HCT116 (cell line): ENCODE measurements around the gene ATXN2. TPM values are rescaled to one million over a fixed set of nuclear protein-coding genes. Genes with fewer than 3 reads are reported as not detected.

ENCODE experiments used
- ATAC-seq: fragments of 200-7000 bp; cut with Tn5 transposase; 2 replicates; pipeline ENCODE4 v1.9.1; 2020; ENCODE audit warnings: mild to moderate bottlenecking, moderate library complexity
- BruUV-seq: library from RNA; stranded (reverse); fragments of 400-500 nt; replicated peaks from 2 replicates; lab custom pipeline; 2021; lab: Mats Ljungman, UMichigan
- CTCF ChIA-PET: fragments of 300-600 bp; sonication (Branson Sonifier 250); formaldehyde crosslinking; loops from one replicate; lab custom pipeline; 2021; ENCODE audit warnings: antibody characterized with exemption; lab: Charles Lee
- POLR2A ChIA-PET: fragments of 300-600, 350-600 bp; sonication (Branson Sonifier 250); formaldehyde crosslinking; loops from one replicate; lab custom pipeline; 2021; ENCODE audit warnings: antibody characterized with exemption; lab: Charles Lee
- RAD21 ChIA-PET, 2 experiments: fragments of 300-600 bp; sonication (Branson Sonifier 250); formaldehyde crosslinking; loops; one replicate each; lab custom pipeline; 2023; ENCODE audit warnings: low total read pairs in 2 of 2; ENCODE audit not compliant: uncharacterized antibody in 2 of 2, unreplicated experiment in 2 of 2, low non-redundant PET in 1 of 2; lab: Charles Lee
- DNase-seq: peaks from one replicate; pipeline ENCODE4 v3.0.0-alpha.2; 2010; ENCODE audit warnings: low read depth, low spot score
- H2AFZ ChIP-seq: fragments of 200-600 bp; shearing (Covaris generic), sonication (generic); 2 replicates; pipeline ENCODE4 v1.6.1; 2017; ENCODE audit warnings: low read depth, mixed run types, mixed read lengths, antibody characterized with exemption, low read length; ENCODE audit not compliant: poor library complexity, severe bottlenecking
- H3K27ac ChIP-seq: 2 replicates; pipeline ENCODE4 v1.5.1; 2012; ENCODE audit warnings: low read depth, low read length
- H3K27me3 ChIP-seq: fragments of 200-600 bp; sonication (generic); 2 replicates; pipeline ENCODE4 v1.6.1; 2016; ENCODE audit warnings: mixed run types, low read length, mixed read lengths; ENCODE audit not compliant: insufficient read depth
- H3K36me3 ChIP-seq, 2 experiments: fragments of 200-500 bp in 1 of 2; fragments of 200-600 bp in 1 of 2; sonication (Bioruptor generic) in 1 of 2; sonication (generic) in 1 of 2; 2 replicates each; pipeline versions ENCODE4 v1.5.1 to v1.6.1; 2014 to 2016; ENCODE audit warnings: low read length in 2 of 2, inconsistent platforms in 1 of 2, mixed read lengths in 1 of 2, mixed run types in 1 of 2; ENCODE audit not compliant: insufficient read depth in 2 of 2, control insufficient read depth in 1 of 2
- H3K4me1 ChIP-seq, 2 experiments: fragments of 200-600 bp in 1 of 2; sonication (generic) in 1 of 2; 2 replicates each; pipeline versions ENCODE4 v1.5.1 to v1.6.1; 2012 to 2017; ENCODE audit warnings: low read length in 2 of 2, inconsistent platforms in 1 of 2, mild to moderate bottlenecking in 1 of 2, mixed read lengths in 1 of 2, mixed run types in 1 of 2, moderate library complexity in 1 of 2; ENCODE audit not compliant: insufficient read depth in 2 of 2, control insufficient read depth in 1 of 2
- H3K4me2 ChIP-seq: fragments of 200-600 bp; sonication (generic); 2 replicates; pipeline ENCODE4 v1.6.1; 2017; ENCODE audit warnings: mixed run types, low read length, mixed read lengths
- H3K4me3 ChIP-seq, 2 experiments: fragments of 200-600 bp in 1 of 2; sonication (generic) in 1 of 2; replicated peaks in 1 of 2; 2 replicates each; pipeline ENCODE4 v1.5.1; 2011 to 2016; ENCODE audit warnings: low read length in 2 of 2, control low read depth in 1 of 2, low read depth in 1 of 2, mild to moderate bottlenecking in 1 of 2, mixed read lengths in 1 of 2, mixed run types in 1 of 2
- H3K79me2 ChIP-seq: fragments of 200-600 bp; sonication (generic); 2 replicates; pipeline ENCODE4 v1.6.1; 2017; ENCODE audit warnings: mild to moderate bottlenecking, mixed run types, low read length, moderate library complexity, mixed read lengths; ENCODE audit not compliant: insufficient read depth
- H3K9ac ChIP-seq: fragments of 200-600 bp; sonication (generic); 2 replicates; pipeline ENCODE4 v1.6.1; 2016; ENCODE audit warnings: low read length, mixed read lengths
- H3K9me2 ChIP-seq: fragments of 200-600 bp; sonication (generic), shearing (Covaris generic); 2 replicates; pipeline ENCODE4 v1.6.1; 2017; ENCODE audit warnings: mixed run types, mild to moderate bottlenecking, moderate library complexity; ENCODE audit not compliant: insufficient read depth
- H3K9me3 ChIP-seq, 2 experiments: fragments of 200-500 bp in 1 of 2; fragments of 200-600 bp in 1 of 2; sonication (Bioruptor generic) in 1 of 2; sonication (generic) in 1 of 2; 2 replicates each; pipeline ENCODE4 v1.6.1; 2014 to 2017; ENCODE audit warnings: low read length in 2 of 2, mixed read lengths in 2 of 2, inconsistent platforms in 1 of 2, low read depth in 1 of 2, mild to moderate bottlenecking in 1 of 2, mixed run types in 1 of 2, moderate library complexity in 1 of 2; ENCODE audit not compliant: control insufficient read depth in 1 of 2, insufficient read depth in 1 of 2
- H4K20me1 ChIP-seq: fragments of 200-600 bp; sonication (generic), shearing (Covaris generic); 2 replicates; pipeline ENCODE4 v1.6.1; 2017; ENCODE audit warnings: mixed run types, mild to moderate bottlenecking, moderate library complexity; ENCODE audit not compliant: insufficient read depth
- CBX3 ChIP-seq: IDR thresholded peaks from 2 replicates; pipeline ENCODE4 v1.6.1; 2012; ENCODE audit warnings: low read depth
- CEBPB ChIP-seq: IDR thresholded peaks from 2 replicates; pipeline ENCODE4 v1.6.1; 2012; ENCODE audit warnings: low read depth
- EGR1 ChIP-seq: IDR thresholded peaks from 2 replicates; pipeline ENCODE4 v1.6.1; 2012; ENCODE audit warnings: low read depth
- FOSL1 ChIP-seq: IDR thresholded peaks from 2 replicates; pipeline ENCODE4 v1.6.1; 2012; ENCODE audit warnings: low read depth
- POLR2AphosphoS5 ChIP-seq: IDR thresholded peaks from 2 replicates; pipeline ENCODE4 v1.6.1; 2011; ENCODE audit warnings: mild to moderate bottlenecking, low read depth, low read length, moderate library complexity
- RAD21 ChIP-seq: IDR thresholded peaks from 2 replicates; pipeline ENCODE4 v1.6.1; 2012; ENCODE audit warnings: low read depth, mild to moderate bottlenecking
- SIN3A ChIP-seq: IDR thresholded peaks from 2 replicates; pipeline ENCODE4 v1.6.1; 2012; ENCODE audit warnings: low read depth
- SRF ChIP-seq: IDR thresholded peaks from 2 replicates; pipeline ENCODE4 v1.6.1; 2012; ENCODE audit warnings: low read depth
- YY1 ChIP-seq: IDR thresholded peaks from 2 replicates; pipeline ENCODE4 v1.6.1; 2011; ENCODE audit warnings: low read length, low read depth, moderate library complexity, mild to moderate bottlenecking; ENCODE audit not compliant: insufficient replicate concordance; ENCODE audit errors: extremely low read depth
- ZFX ChIP-seq: fragments of 450-650 bp; IDR thresholded peaks from 2 replicates; pipeline ENCODE4 v1.6.1; 2017
- intact Hi-C: fragments of 100-400 bp; cut with micrococcal nuclease; formaldehyde crosslinking; loops from 2 replicates; pipeline ENCODE4 v1.10.0; 2022
- total RNA-seq: library from RNA; stranded (reverse); gene quantifications from one replicate; pipeline ENCODE4 v1.2.1, GENCODE V29; 2021; ENCODE audit not compliant: unreplicated experiment
- TF ChIP-seq, protein P1 (sequence below): IDR thresholded peaks from 2 replicates; pipeline ENCODE4 v1.6.1; 2012
- TF ChIP-seq, protein P2 (sequence below): IDR thresholded peaks from 2 replicates; pipeline ENCODE4 v1.6.1; 2012; ENCODE audit warnings: low read depth
- TF ChIP-seq, protein P3 (sequence below), 3 experiments: fragments of 200-600 bp in 1 of 3; sonication (generic) in 1 of 3; IDR thresholded peaks in 2 of 3; conservative IDR thresholded peaks in 1 of 3; 2 replicates each; pipeline ENCODE4 v1.5.1; 2012 to 2017; ENCODE audit warnings: low read depth in 2 of 3, low read length in 2 of 3, antibody characterized with exemption in 1 of 3, borderline replicate concordance in 1 of 3, control low read depth in 1 of 3, mild to moderate bottlenecking in 1 of 3, mixed read lengths in 1 of 3, mixed run types in 1 of 3, moderate library complexity in 1 of 3; ENCODE audit not compliant: insufficient read depth in 1 of 3

ATXN2 gene
- total RNA-seq, 1 experiment from 2014 or later, result 72.7 TPM

- TF ChIP-seq CBX3, result no peak
- no peak for TF ChIP-seq SIN3A
- TF ChIP-seq, protein P1, sequence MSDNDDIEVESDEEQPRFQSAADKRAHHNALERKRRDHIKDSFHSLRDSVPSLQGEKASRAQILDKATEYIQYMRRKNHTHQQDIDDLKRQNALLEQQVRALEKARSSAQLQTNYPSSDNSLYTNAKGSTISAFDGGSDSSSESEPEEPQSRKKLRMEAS, result no peak
- no peak for TF ChIP-seq RAD21
- no peak for TF ChIP-seq SRF
- no peak for TF ChIP-seq ZFX
- no peak for TF ChIP-seq EGR1
- TF ChIP-seq CEBPB, result no peak
- TF ChIP-seq, protein P2, sequence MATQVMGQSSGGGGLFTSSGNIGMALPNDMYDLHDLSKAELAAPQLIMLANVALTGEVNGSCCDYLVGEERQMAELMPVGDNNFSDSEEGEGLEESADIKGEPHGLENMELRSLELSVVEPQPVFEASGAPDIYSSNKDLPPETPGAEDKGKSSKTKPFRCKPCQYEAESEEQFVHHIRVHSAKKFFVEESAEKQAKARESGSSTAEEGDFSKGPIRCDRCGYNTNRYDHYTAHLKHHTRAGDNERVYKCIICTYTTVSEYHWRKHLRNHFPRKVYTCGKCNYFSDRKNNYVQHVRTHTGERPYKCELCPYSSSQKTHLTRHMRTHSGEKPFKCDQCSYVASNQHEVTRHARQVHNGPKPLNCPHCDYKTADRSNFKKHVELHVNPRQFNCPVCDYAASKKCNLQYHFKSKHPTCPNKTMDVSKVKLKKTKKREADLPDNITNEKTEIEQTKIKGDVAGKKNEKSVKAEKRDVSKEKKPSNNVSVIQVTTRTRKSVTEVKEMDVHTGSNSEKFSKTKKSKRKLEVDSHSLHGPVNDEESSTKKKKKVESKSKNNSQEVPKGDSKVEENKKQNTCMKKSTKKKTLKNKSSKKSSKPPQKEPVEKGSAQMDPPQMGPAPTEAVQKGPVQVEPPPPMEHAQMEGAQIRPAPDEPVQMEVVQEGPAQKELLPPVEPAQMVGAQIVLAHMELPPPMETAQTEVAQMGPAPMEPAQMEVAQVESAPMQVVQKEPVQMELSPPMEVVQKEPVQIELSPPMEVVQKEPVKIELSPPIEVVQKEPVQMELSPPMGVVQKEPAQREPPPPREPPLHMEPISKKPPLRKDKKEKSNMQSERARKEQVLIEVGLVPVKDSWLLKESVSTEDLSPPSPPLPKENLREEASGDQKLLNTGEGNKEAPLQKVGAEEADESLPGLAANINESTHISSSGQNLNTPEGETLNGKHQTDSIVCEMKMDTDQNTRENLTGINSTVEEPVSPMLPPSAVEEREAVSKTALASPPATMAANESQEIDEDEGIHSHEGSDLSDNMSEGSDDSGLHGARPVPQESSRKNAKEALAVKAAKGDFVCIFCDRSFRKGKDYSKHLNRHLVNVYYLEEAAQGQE, result no peak
These were observed 181.8 kb downstream of the ATXN2 start (continued) for GRCh38 chr12:111417290-111417689.

DNA sequence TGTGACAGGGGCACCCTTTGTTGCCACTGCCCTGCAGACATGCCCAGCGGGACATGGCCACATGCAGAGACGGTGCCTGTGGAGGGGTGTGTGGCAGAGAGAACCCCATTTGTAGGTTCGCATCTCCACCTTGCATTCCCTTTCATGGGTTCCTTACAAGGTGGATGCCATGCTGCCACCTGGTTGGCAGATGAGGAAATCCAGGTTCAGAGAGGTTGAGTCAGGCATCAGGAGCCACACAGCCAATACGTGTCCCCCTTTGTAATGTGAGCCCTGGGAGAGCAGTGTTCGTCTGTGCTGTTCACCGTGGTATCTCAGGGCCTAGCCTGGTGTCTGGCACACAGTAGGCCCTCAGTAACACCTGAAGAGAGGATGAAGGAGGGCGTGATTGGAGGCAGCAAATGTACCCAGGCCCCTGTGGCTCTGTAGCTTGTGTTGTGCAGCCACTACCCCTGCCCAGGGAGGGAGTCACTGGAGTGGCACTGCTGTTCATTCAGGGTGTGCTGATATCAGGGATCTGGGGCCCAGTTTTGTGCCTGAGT is 184.3 kb downstream of the ATXN2 start:
- RAD21 ChIA-PET, result no interaction called here
- no peak for ATAC-seq
- no peaks in the 10 kb centered on the region for H3K27me3 ChIP-seq
- TF ChIP-seq, protein P3, sequence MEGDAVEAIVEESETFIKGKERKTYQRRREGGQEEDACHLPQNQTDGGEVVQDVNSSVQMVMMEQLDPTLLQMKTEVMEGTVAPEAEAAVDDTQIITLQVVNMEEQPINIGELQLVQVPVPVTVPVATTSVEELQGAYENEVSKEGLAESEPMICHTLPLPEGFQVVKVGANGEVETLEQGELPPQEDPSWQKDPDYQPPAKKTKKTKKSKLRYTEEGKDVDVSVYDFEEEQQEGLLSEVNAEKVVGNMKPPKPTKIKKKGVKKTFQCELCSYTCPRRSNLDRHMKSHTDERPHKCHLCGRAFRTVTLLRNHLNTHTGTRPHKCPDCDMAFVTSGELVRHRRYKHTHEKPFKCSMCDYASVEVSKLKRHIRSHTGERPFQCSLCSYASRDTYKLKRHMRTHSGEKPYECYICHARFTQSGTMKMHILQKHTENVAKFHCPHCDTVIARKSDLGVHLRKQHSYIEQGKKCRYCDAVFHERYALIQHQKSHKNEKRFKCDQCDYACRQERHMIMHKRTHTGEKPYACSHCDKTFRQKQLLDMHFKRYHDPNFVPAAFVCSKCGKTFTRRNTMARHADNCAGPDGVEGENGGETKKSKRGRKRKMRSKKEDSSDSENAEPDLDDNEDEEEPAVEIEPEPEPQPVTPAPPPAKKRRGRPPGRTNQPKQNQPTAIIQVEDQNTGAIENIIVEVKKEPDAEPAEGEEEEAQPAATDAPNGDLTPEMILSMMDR (IDR thresholded peaks at IDR 0.05 in 2 of 3, conservative IDR thresholded peaks at IDR 0.05 in 1 of 3; ENCODE audit: borderline replicate concordance in 1 of 3, insufficient read depth in 1 of 3, low read depth in 2 of 3, low read length in 2 of 3), result no peak
- TF ChIP-seq YY1 (no peak), FOSL1 (no peak), POLR2AphosphoS5 (no peak), SRF (no peak), CBX3 (no peak)
- TF ChIP-seq, all 23 proteins: peak for 0
- intact Hi-C loops, result no loop called here
- Histone ChIP-seq H2AFZ (no peak overlapping the region), H3K27ac (no peak overlapping the region), H3K36me3 (no peaks in the 10 kb centered on the region), H3K9ac (no peak overlapping the region), H4K20me1 (no peaks in the 10 kb centered on the region), H3K9me2 (no peaks in the 10 kb centered on the region), H3K4me1 (peaks cover 14 to 45% of the 10 kb centered on the region in 2 experiments), H3K4me2 (no peak overlapping the region), H3K9me3 (no peaks in the 10 kb centered on the region), H3K4me3 (no peak overlapping the region), H3K79me2 (peaks cover 21% of the 10 kb centered on the region; the same call in 1 of the 2 replicates)
- no peak for DNase-seq
- no TSS peak for BruUV-seq
- POLR2A ChIA-PET, result no interaction called here
- CTCF ChIA-PET, result interaction anchor here (0.8 kb wide), 1 partner anchor 37 kb away, joined by 3 read pairs; no protein-coding TSS in a partner anchor
